Measurements from ENCODE around the gene RFWD3.

- TF ChIP-seq CTCF (IDR thresholded peaks at IDR 0.05; ENCODE audit: insufficient read depth, low read depth, low read length), result no peak
- no peak for TF ChIP-seq EZH2 (IDR thresholded peaks at IDR 0.05; ENCODE audit: insufficient read depth, low read length)
Observed at GRCh38 chr16:74713876-74714275, 47.2 kb upstream of the RFWD3 start.
